GM23338 (cell line): ENCODE data around the gene TFIP11. TPM values are rescaled to one million over a fixed set of nuclear protein-coding genes. Genes with fewer than 3 reads are reported as not detected.

Experiments
- ATAC-seq: fragments of 200-7000 bp; cut with Tn5 transposase; 3 replicates; pipeline ENCODE4 v1.9.1; 2020
- DNase-seq: peaks from one replicate; pipeline ENCODE4 v3.0.0-alpha.2; 2015; ENCODE audit warnings: low spot score
- H2AFZ ChIP-seq: fragments of 200-600 bp; sonication (generic); 2 replicates; pipeline ENCODE4 v1.8.0; 2016; ENCODE audit warnings: antibody characterized with exemption, mild to moderate bottlenecking, moderate library complexity
- H3F3A ChIP-seq: fragments of 200-600 bp; sonication (generic); replicated peaks from 2 replicates; pipeline ENCODE4 v1.8.0; 2017; ENCODE audit warnings: antibody characterized with exemption, mixed run types, low read depth
- H3K27ac ChIP-seq: fragments of 200-600 bp; sonication (generic); 2 replicates; pipeline ENCODE4 v1.6.1; 2016; ENCODE audit warnings: low read depth
- H3K27me3 ChIP-seq: fragments of 200-600 bp; sonication (generic); 2 replicates; pipeline ENCODE4 v1.8.0; 2016; ENCODE audit warnings: mild to moderate bottlenecking, mixed run types, moderate library complexity; ENCODE audit not compliant: insufficient read depth
- H3K36me3 ChIP-seq: fragments of 200-600 bp; sonication (generic); 2 replicates; pipeline ENCODE4 v1.8.0; 2016; ENCODE audit warnings: mild to moderate bottlenecking; ENCODE audit not compliant: insufficient read depth
- H3K4me1 ChIP-seq: fragments of 200-600 bp; sonication (generic); 2 replicates; pipeline ENCODE4 v1.8.0; 2016; ENCODE audit warnings: mild to moderate bottlenecking, moderate library complexity; ENCODE audit not compliant: insufficient read depth
- H3K4me2 ChIP-seq: fragments of 200-600 bp; sonication (generic); 2 replicates; pipeline ENCODE4 v1.7.1; 2017; ENCODE audit warnings: mixed run types
- H3K4me3 ChIP-seq: fragments of 200-600 bp; sonication (generic); 2 replicates; pipeline ENCODE4 v1.6.1; 2016; ENCODE audit warnings: mixed run types
- H3K79me2 ChIP-seq: fragments of 200-600 bp; sonication (generic); replicated peaks from 2 replicates; pipeline ENCODE4 v1.8.0; 2017; ENCODE audit warnings: mild to moderate bottlenecking; ENCODE audit not compliant: insufficient read depth
- H3K9me2 ChIP-seq: fragments of 200-600 bp; sonication (generic); 2 replicates; pipeline ENCODE4 v1.8.0; 2017; ENCODE audit not compliant: insufficient read depth
- H4K20me1 ChIP-seq: fragments of 200-600 bp; sonication (generic); replicated peaks from 2 replicates; pipeline ENCODE4 v1.8.0; 2017; ENCODE audit warnings: mild to moderate bottlenecking; ENCODE audit not compliant: insufficient read depth
- H3K27ac Mint-ChIP-seq: 2 replicates; pipeline ENCODE4 v1.8.0; 2020; ENCODE audit warnings: inconsistent platforms, mild to moderate bottlenecking, moderate library complexity, mixed read lengths
- H3K27me3 Mint-ChIP-seq: 3 replicates; pipeline ENCODE4 v1.8.0; 2022; ENCODE audit warnings: low read depth, mild to moderate bottlenecking, moderate library complexity, mixed read lengths, inconsistent platforms; ENCODE audit not compliant: insufficient read depth, poor library complexity
- H3K36me3 Mint-ChIP-seq: 3 replicates; pipeline ENCODE4 v1.8.0; 2021; ENCODE audit warnings: low read depth, mild to moderate bottlenecking, inconsistent platforms, moderate library complexity, mixed read lengths
- H3K4me1 Mint-ChIP-seq: 3 replicates; pipeline ENCODE4 v1.8.0; 2020; ENCODE audit warnings: mild to moderate bottlenecking, inconsistent platforms, mixed read lengths
- H3K4me3 Mint-ChIP-seq: 3 replicates; pipeline ENCODE4 v1.8.0; 2021; ENCODE audit warnings: moderate library complexity, mild to moderate bottlenecking, inconsistent platforms, mixed read lengths
- H3K9me3 Mint-ChIP-seq: 3 replicates; pipeline ENCODE4 v1.8.0; 2020; ENCODE audit warnings: moderate library complexity, mild to moderate bottlenecking, inconsistent platforms, mixed read lengths
- CREB1 ChIP-seq: fragments of 250-450 bp; sonication (Bioruptor Pico); IDR thresholded peaks from 2 replicates; pipeline ENCODE4 v1.5.0; 2020; ENCODE audit warnings: low read depth, mild to moderate bottlenecking, moderate library complexity
- EZH2phosphoT487 ChIP-seq: fragments of 200-600 bp; sonication (generic); IDR thresholded peaks from one replicate; pipeline ENCODE4 v1.8.1; 2018; ENCODE audit warnings: antibody characterized with exemption; ENCODE audit not compliant: unreplicated experiment
- NANOG ChIP-seq: IDR thresholded peaks from 2 replicates; pipeline ENCODE4 v1.6.1; 2016; ENCODE audit warnings: antibody characterized with exemption, borderline replicate concordance
- POLR2AphosphoS5 ChIP-seq: IDR thresholded peaks from 2 replicates; pipeline ENCODE4 v1.6.1; 2016; ENCODE audit warnings: antibody characterized with exemption, low read depth
- REST ChIP-seq: IDR thresholded peaks from one replicate; pipeline ENCODE4 v1.6.1; 2018; ENCODE audit warnings: antibody characterized with exemption; ENCODE audit not compliant: unreplicated experiment
- ZNF114 ChIP-seq: fragments of 250-450 bp; sonication (Bioruptor Pico); IDR thresholded peaks from 2 replicates; pipeline ENCODE4 v1.5.0; 2020; ENCODE audit warnings: mild to moderate bottlenecking, moderate library complexity
- ZNF331 ChIP-seq: fragments of 250-450 bp; sonication (Bioruptor Pico); IDR thresholded peaks from 2 replicates; pipeline ENCODE4 v1.5.0; 2020; ENCODE audit warnings: low read depth, mild to moderate bottlenecking, moderate library complexity
- polyA plus RNA-seq: library from polyadenylated mRNA; unstranded; fragments of >200 nt; fragmentation: Nextera tagmentation; extraction: Ambion mirVana; gene quantifications from 2 replicates; pipeline ENCODE4 v1.2.1, GENCODE V29; 2016
- total RNA-seq: library from RNA; depleted of rRNA; stranded (reverse); fragments of >200 nt; shearing (Covaris generic); gene quantifications from 2 replicates; pipeline ENCODE4 v1.2.3, GENCODE V29; 2014
- TF ChIP-seq, protein P1 (sequence below), 2 experiments: fragments of 200-600 bp in 1 of 2; sonication (generic) in 1 of 2; conservative IDR thresholded peaks; 2 replicates each; pipeline versions ENCODE4 v1.5.1 to v1.6.1; 2016 to 2017; ENCODE audit warnings: antibody characterized with exemption in 2 of 2, low read depth in 2 of 2, mild to moderate bottlenecking in 2 of 2, moderate library complexity in 1 of 2
- TF ChIP-seq, protein P2 (sequence below): IDR thresholded peaks from 2 replicates; pipeline ENCODE4 v1.6.1; 2016; ENCODE audit warnings: antibody characterized with exemption

The TFIP11 gene
- total and polyA plus RNA-seq, 2 experiments from 2014 or later, result 17.1 to 26.2 TPM

DNA sequence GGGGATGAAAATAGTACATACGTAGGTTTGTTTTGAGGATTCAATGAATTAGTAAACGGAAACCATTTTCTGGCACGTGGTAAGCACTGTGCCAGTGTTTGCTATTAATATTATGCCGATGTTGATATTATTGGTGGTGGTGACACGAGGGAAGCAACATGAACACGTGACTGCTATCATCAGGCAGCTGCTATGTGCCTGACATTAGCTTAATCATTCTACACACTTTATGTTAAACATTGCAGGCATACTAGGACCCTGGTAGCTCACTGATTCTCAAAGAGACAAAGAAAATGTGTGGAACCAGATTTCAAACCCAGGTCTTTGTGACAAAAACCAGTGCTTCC, 27.9 kb downstream of the TFIP11 start:
- H3K27me3 Mint-ChIP-seq, result peaks cover 2% of the 10 kb centered on the region
- Histone ChIP-seq H3K79me2 (peaks cover 67% of the 10 kb centered on the region), H3K36me3 (peaks cover 21% of the 10 kb centered on the region), H3K9me2 (no peaks in the 10 kb centered on the region), H4K20me1 (peaks cover 9% of the 10 kb centered on the region; the same call in 1 of the 2 replicates), H3K4me1 (peaks cover 27% of the 10 kb centered on the region), H3K4me3 (peak overlapping the region; percentile 99), H3F3A (peaks cover 25% of the 10 kb centered on the region), H2AFZ (peak overlapping the region; percentile 94), H3K4me2 (peak overlapping the region; percentile 97), H3K27me3 (no peaks in the 10 kb centered on the region), H3K27ac (peak overlapping the region; percentile 99)
- TF ChIP-seq ZNF331 (CRISPR knock-in tag), result no peak
- TF ChIP-seq REST, result no peak
- TF ChIP-seq POLR2AphosphoS5, result no peak
- TF ChIP-seq CREB1 (CRISPR knock-in tag), result no peak
- no peak for TF ChIP-seq NANOG
- TF ChIP-seq ZNF114 (CRISPR knock-in tag), result no peak
- TF ChIP-seq, protein P1, sequence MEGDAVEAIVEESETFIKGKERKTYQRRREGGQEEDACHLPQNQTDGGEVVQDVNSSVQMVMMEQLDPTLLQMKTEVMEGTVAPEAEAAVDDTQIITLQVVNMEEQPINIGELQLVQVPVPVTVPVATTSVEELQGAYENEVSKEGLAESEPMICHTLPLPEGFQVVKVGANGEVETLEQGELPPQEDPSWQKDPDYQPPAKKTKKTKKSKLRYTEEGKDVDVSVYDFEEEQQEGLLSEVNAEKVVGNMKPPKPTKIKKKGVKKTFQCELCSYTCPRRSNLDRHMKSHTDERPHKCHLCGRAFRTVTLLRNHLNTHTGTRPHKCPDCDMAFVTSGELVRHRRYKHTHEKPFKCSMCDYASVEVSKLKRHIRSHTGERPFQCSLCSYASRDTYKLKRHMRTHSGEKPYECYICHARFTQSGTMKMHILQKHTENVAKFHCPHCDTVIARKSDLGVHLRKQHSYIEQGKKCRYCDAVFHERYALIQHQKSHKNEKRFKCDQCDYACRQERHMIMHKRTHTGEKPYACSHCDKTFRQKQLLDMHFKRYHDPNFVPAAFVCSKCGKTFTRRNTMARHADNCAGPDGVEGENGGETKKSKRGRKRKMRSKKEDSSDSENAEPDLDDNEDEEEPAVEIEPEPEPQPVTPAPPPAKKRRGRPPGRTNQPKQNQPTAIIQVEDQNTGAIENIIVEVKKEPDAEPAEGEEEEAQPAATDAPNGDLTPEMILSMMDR (conservative IDR thresholded peaks at IDR 0.05; ENCODE audit: low read depth in 2 of 2), result no peak
- H3K4me3 Mint-ChIP-seq, result peak overlapping the region; percentile 98
- DNase-seq (peak; percentile 21), ATAC-seq (no peak)
- H3K27ac Mint-ChIP-seq, result peak overlapping the region; percentile 90
- H3K36me3 Mint-ChIP-seq, result peaks cover 27% of the 10 kb centered on the region
- peaks cover 41% of the 10 kb centered on the region for H3K4me1 Mint-ChIP-seq
- 0 out of 3 replicates have a peak, but pooled peaks cover 2% of the 10 kb centered on the region for H3K9me3 Mint-ChIP-seq

DNA sequence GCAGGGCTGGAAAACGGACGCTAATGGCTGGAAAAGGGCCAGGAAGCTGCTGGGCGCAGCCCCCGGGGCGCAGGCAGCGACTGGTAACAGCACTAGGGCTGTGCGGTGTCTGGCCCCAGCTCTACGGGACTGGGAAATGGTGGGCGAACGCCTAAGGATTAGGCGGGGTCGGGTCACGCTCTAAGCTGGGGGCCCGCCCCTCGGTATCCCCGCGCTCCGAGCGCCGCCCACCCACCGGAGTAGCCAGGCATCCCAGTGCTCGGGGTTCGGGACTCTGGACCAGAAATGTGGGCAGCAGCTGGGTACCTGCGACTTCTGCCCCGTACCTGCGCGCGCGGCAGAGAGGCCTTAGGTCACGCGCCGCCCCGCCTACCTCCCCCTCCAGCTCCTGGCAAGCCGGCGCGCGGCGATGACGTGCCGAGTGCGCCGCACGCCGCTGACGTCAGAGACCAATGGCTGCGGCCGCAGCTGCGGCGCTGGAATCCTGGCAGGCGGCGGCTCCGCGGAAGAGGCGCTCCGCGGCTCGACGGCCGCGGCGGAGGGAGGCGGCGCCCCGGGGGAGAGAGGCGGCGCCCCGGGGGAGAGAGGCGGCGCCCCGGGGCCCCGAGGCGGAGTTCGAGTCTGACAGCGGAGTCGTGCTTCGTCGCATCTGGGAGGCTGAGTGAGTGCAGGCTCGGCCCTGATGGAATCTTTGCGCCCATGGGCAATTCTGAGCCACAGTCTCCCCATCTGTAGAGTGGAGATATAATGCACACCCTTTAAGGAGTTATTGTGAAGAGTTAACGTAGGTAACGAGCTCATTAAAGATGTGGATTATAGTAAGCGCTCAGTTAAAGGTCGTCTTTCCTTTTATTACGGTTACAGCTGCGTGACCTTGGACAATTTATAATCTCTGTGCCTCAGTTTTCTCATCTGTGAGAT, 28.6 kb downstream of the TFIP11 start, which contains the start of the genes HPS4 and SRRD:
TSS of gene HPS4 (minus strand) at position 345 of the 921 bp plus-strand sequence. CDS start 2,021 bp downstream, outside the sequence.
TSS of gene SRRD (plus strand) at position 439 of the 921 bp plus-strand sequence. CDS start at position 453, 14 bp downstream.
- Histone ChIP-seq H3K4me2 (peak within 1 kb of the TSS; percentile 100), H3K27ac (peak within 1 kb of the TSS; percentile 99), H3K36me3 (peaks cover 18% of the 10 kb centered on the region), H3K4me3 (peak within 1 kb of the TSS; percentile 99), H3K9me2 (no peaks in the 10 kb centered on the region), H3K27me3 (no peaks in the 10 kb centered on the region), H3K4me1 (peaks cover 27% of the 10 kb centered on the region), H2AFZ (peak within 1 kb of the TSS; percentile 94), H3F3A (peaks cover 25% of the 10 kb centered on the region), H3K79me2 (peaks cover 73% of the 10 kb centered on the region), H4K20me1 (peaks cover 9% of the 10 kb centered on the region; the same call in 1 of the 2 replicates)
- DNase-seq (peak; percentile 97), ATAC-seq (peak; percentile 94)
- Mint-ChIP-seq H3K4me1 (peaks cover 43% of the 10 kb centered on the region), H3K9me3 (0 out of 3 replicates have a peak, but pooled peaks cover 2% of the 10 kb centered on the region), H3K4me3 (peak within 1 kb of the TSS; percentile 98), H3K36me3 (peaks cover 26% of the 10 kb centered on the region), H3K27ac (peak within 1 kb of the TSS; percentile 98), H3K27me3 (peaks cover 2% of the 10 kb centered on the region)
- TF ChIP-seq, protein P2, sequence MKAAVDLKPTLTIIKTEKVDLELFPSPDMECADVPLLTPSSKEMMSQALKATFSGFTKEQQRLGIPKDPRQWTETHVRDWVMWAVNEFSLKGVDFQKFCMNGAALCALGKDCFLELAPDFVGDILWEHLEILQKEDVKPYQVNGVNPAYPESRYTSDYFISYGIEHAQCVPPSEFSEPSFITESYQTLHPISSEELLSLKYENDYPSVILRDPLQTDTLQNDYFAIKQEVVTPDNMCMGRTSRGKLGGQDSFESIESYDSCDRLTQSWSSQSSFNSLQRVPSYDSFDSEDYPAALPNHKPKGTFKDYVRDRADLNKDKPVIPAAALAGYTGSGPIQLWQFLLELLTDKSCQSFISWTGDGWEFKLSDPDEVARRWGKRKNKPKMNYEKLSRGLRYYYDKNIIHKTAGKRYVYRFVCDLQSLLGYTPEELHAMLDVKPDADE, result 0 out of 2 replicates have a peak, but pooled peaks have one; percentile 57
- TF ChIP-seq EZH2phosphoT487, result no peak
- TF ChIP-seq ZNF114 (CRISPR knock-in tag), result no peak
- TF ChIP-seq POLR2AphosphoS5, result peak; percentile 94
